WERI-Rb-1 (cell line): Measurements from ENCODE around the gene PCDHGB1.
"Not testable (repeated sequence)": the region's sequence is repeated elsewhere in the genome, so short reads cannot be mapped to it uniquely, and the experiment has no call there.

Experiments
- DNase-seq: peaks from one replicate; pipeline ENCODE4 v3.0.0-alpha.2; 2020
- H3K27ac ChIP-seq: fragments of 250-450 bp; sonication (Bioruptor Pico); 2 replicates; pipeline ENCODE4 v1.5.1; 2020; ENCODE audit warnings: mild to moderate bottlenecking, moderate library complexity
- H3K27me3 ChIP-seq: fragments of 250-450 bp; sonication (Bioruptor Pico); 2 replicates; pipeline ENCODE4 v1.5.1; 2021; ENCODE audit warnings: mild to moderate bottlenecking, low read depth, moderate library complexity; ENCODE audit not compliant: insufficient read depth, severe bottlenecking
- H3K36me3 ChIP-seq: fragments of 250-450 bp; sonication (Bioruptor Pico); 2 replicates; pipeline ENCODE4 v1.5.1; 2020; ENCODE audit warnings: mild to moderate bottlenecking, moderate library complexity
- H3K4me3 ChIP-seq: 2 replicates; pipeline ENCODE4 v1.5.1; 2011; ENCODE audit warnings: low read depth, mild to moderate bottlenecking, control low read depth, low read length
- H3K9me3 ChIP-seq: fragments of 250-450 bp; sonication (Bioruptor Pico); 2 replicates; pipeline ENCODE4 v1.5.1; 2021; ENCODE audit warnings: mild to moderate bottlenecking, moderate library complexity; ENCODE audit not compliant: severe bottlenecking
- TF ChIP-seq, protein P1 (sequence below): IDR thresholded peaks from 2 replicates; pipeline ENCODE4 v1.5.1; 2011; ENCODE audit warnings: low read depth, mild to moderate bottlenecking, control low read depth, inconsistent platforms, low read length

The PCDHGB1 gene

DNA sequence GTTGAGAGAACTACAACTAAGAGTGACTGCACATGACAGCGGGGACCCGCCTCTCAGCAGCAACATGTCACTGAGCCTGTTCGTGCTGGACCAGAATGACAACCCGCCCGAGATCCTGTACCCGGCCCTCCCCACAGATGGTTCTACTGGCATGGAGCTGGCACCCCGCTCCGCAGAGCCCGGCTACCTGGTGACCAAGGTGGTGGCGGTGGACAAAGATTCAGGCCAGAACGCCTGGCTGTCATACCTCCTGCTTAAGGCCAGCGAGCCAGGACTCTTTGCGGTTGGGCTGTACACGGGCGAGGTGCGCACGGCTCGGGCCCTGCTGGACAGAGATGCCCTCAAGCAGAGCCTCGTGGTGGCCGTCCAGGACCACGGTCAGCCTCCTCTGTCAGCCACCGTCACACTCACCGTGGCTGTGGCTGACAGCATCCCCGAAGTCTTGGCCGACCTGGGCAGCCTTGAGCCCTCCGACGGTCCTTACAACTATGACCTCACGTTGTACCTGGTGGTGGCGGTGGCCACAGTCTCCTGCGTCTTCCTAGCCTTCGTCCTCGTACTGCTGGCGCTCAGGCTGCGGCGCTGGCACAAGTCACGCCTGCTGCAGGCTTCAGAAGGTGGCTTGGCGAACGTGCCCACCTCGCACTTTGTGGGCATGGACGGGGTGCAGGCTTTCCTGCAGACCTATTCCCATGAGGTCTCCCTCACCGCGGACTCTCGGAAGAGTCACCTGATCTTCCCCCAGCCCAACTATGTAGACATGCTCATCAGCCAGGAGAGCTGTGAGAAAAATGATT is 34.8 kb downstream of the PCDHGB1 start:
- Histone ChIP-seq H3K4me3 (no peak overlapping the region), H3K9me3 (peaks cover 13% of the 10 kb centered on the region), H3K36me3 (no peaks in the 10 kb centered on the region), H3K27ac (no peak overlapping the region), H3K27me3 (no peaks in the 10 kb centered on the region)
- TF ChIP-seq, protein P1, sequence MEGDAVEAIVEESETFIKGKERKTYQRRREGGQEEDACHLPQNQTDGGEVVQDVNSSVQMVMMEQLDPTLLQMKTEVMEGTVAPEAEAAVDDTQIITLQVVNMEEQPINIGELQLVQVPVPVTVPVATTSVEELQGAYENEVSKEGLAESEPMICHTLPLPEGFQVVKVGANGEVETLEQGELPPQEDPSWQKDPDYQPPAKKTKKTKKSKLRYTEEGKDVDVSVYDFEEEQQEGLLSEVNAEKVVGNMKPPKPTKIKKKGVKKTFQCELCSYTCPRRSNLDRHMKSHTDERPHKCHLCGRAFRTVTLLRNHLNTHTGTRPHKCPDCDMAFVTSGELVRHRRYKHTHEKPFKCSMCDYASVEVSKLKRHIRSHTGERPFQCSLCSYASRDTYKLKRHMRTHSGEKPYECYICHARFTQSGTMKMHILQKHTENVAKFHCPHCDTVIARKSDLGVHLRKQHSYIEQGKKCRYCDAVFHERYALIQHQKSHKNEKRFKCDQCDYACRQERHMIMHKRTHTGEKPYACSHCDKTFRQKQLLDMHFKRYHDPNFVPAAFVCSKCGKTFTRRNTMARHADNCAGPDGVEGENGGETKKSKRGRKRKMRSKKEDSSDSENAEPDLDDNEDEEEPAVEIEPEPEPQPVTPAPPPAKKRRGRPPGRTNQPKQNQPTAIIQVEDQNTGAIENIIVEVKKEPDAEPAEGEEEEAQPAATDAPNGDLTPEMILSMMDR: no peak
- DNase-seq: no peak

DNA sequence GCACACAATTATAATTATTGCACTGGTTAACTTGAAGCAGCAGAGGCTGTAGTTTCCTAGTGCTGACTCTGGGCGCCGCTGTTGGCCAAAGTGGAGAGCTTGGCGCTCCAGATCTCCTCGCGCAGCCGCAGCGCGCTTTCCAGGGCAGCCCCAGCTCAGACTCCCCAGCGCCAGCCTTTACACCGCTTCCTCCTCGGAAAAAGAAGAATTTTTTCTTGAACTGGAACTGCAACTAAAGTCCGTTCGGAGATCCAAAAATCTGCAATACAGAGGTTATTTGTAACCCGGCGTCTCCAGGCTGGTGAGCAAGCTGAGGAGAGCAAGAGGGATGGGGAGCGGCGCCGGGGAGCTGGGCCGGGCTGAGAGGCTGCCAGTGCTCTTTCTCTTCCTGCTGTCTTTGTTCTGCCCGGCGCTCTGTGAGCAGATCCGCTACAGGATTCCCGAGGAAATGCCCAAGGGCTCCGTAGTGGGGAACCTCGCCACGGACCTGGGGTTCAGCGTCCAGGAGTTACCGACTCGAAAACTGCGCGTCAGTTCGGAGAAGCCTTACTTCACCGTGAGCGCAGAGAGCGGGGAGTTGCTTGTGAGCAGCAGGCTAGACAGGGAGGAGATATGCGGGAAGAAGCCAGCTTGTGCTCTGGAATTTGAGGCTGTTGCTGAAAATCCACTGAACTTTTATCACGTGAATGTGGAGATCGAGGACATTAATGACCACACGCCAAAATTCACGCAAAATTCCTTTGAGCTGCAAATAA is 37.8 kb downstream of the PCDHGB1 start, which contains the start of gene PCDHGB4:
Gene PCDHGB4 (plus strand): TSS at position 142 of the 755 bp plus-strand sequence. CDS start 187 bp downstream, at position 329.
- DNase-seq, H3K4me3 ChIP-seq, H3K27ac ChIP-seq, H3K27me3 ChIP-seq, H3K36me3 ChIP-seq: not testable (repeated sequence)
- H3K9me3 ChIP-seq: peaks cover 11% of the 10 kb centered on the region

DNA sequence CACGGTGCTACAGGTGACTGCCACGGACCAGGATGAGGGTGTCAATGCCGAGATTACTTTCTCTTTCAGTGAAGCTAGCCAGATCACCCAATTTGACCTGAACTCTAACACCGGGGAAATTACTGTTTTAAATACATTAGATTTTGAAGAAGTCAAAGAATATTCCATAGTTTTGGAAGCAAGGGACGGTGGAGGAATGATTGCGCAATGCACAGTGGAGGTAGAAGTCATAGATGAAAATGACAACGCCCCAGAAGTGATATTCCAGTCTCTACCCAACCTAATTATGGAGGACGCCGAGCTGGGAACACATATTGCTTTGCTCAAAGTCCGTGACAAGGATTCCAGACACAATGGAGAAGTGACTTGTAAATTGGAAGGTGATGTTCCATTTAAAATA is 38.8 kb downstream of the PCDHGB1 start:
- H3K9me3 ChIP-seq: peaks cover 6% of the 10 kb centered on the region
- H3K27ac ChIP-seq: no peak overlapping the region
- TF ChIP-seq, protein P1: no peak
- H3K36me3 ChIP-seq: no peaks in the 10 kb centered on the region
- no peak overlapping the region for H3K4me3 ChIP-seq
- no peaks in the 10 kb centered on the region for H3K27me3 ChIP-seq
- no peak for DNase-seq

DNA sequence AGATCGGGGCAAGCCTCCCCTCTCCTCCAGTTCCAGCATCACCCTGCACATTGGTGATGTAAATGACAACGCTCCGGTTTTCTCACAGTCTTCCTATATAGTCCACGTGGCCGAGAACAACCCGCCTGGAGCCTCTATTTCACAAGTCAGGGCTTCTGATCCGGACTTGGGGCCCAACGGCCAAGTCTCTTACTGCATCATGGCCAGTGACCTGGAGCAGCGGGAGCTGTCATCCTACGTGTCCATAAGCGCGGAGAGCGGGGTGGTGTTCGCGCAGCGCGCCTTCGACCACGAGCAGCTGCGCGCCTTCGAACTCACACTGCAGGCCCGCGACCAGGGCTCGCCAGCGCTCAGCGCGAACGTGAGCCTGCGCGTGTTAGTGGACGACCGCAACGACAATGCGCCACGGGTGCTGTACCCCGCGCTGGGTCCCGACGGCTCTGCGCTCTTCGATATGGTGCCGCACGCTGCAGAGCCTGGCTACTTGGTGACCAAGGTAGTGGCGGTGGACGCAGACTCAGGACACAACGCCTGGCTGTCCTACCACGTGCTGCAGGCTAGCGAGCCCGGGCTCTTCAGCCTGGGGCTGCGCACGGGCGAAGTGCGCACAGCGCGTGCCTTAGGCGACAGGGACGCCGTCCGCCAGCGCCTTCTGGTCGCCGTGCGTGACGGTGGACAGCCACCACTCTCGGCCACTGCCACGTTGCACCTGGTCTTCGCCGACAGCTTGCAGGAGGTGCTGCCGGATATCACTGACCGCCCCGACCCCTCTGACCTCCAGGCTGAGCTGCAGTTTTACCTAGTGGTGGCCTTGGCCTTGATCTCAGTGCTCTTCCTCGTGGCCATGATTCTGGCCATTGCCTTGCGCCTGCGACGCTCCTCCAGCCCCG is 39.5 kb downstream of the PCDHGB1 start:
- no peaks in the 10 kb centered on the region for H3K36me3 ChIP-seq
- TF ChIP-seq, protein P1: no peak
- H3K27me3 ChIP-seq: no peaks in the 10 kb centered on the region
- H3K9me3 ChIP-seq: peaks cover 6% of the 10 kb centered on the region
- no peak overlapping the region for H3K4me3 ChIP-seq
- no peak for DNase-seq
- no peak overlapping the region for H3K27ac ChIP-seq

DNA sequence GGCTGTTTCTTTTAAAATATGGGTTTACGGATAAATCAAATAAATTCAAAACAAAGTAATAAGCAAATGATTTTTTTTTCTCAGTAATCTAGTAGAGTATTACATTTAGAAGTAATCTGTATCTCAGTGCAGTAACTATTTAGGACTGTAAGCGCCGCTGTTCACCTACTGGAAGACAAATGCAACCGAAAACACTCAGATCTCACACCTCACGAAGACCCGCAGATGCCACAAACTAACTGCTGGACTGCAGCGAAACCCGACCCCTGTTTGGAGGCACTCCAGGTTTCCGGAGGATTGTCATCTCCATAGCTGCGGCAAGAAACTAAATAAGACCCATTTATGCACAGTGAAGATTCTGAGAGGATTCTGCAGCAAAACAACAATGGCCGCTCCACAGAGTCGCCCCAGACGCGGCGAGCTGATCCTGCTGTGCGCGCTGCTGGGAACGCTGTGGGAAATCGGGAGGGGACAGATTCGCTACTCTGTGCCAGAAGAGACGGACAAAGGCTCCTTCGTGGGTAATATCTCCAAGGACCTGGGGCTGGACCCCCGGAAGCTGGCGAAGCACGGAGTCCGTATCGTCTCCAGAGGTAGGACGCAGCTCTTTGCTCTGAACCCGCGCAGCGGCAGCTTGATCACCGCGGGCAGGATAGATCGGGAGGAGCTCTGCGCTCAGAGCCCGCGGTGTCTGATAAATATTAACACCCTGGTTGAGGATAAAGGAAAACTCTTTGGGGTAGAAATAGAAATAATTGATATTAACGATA is 42.7 kb downstream of the PCDHGB1 start, which contains the start of gene PCDHGA8:
Gene PCDHGA8 (plus strand): TSS at position 205 of the 770 bp plus-strand sequence. CDS start 181 bp downstream, at position 386.
- TF ChIP-seq, protein P1: no peak
- Histone ChIP-seq H3K36me3 (no peaks in the 10 kb centered on the region), H3K9me3 (peaks cover 4% of the 10 kb centered on the region), H3K4me3 (no peak within 1 kb of the TSS), H3K27me3 (no peaks in the 10 kb centered on the region), H3K27ac (no peak within 1 kb of the TSS)
- DNase-seq: no peak
